Nephron (organoid): Measurements from ENCODE around the gene SNIP1.
"Not testable (repeated sequence)": the region's sequence is repeated elsewhere in the genome, so short reads cannot be mapped to it uniquely, and the experiment has no call there.

Experiments used
- H3K27ac Mint-ChIP-seq, 3 experiments: 2 replicates each; pipeline ENCODE4 v1.8.0; 2020; ENCODE audit warnings: mixed read lengths in 3 of 3, mild to moderate bottlenecking in 2 of 3, moderate library complexity in 1 of 3
- H3K27me3 Mint-ChIP-seq: 2 replicates; pipeline ENCODE4 v1.8.0; 2021; ENCODE audit warnings: low read depth, mild to moderate bottlenecking, moderate library complexity, mixed read lengths
- H3K36me3 Mint-ChIP-seq: 2 replicates; pipeline ENCODE4 v1.8.0; 2020; ENCODE audit warnings: low read depth, mixed read lengths
- H3K4me1 Mint-ChIP-seq: 2 replicates; pipeline ENCODE4 v1.8.0; 2020; ENCODE audit warnings: mixed read lengths
- H3K4me3 Mint-ChIP-seq, 3 experiments: 2 replicates each; pipeline ENCODE4 v1.8.0; 2020; ENCODE audit warnings: mild to moderate bottlenecking in 3 of 3, mixed read lengths in 3 of 3, moderate library complexity in 2 of 3
- H3K9me3 Mint-ChIP-seq: 2 replicates; pipeline ENCODE4 v1.8.0; 2020; ENCODE audit warnings: mixed read lengths
- CTCF ChIP-seq, 3 experiments: fragments of 200-600 bp; sonication (generic); IDR thresholded peaks; one replicate each; pipeline ENCODE4 v1.5.0; 2021; ENCODE audit warnings: antibody characterized with exemption in 3 of 3; ENCODE audit not compliant: unreplicated experiment in 3 of 3

SNIP1 gene

GRCh38 chr1:37595440-37596181 is 41.5 kb upstream of the SNIP1 start, which contains the start of gene GNL2:
Gene GNL2 (minus strand): TSS chr1:37595937. CDS start chr1:37595822, 115 bp downstream.
- Mint-ChIP-seq H3K9me3 (no peaks in the 10 kb centered on the region), H3K4me3 (peak within 1 kb of the TSS; percentile 99 to 100 (median 100)), H3K27ac (peak within 1 kb of the TSS; percentile 87 to 97 (median 95)), H3K27me3 (no peaks in the 10 kb centered on the region), H3K4me1 (peaks cover 38% of the 10 kb centered on the region), H3K36me3 (peaks cover 19% of the 10 kb centered on the region)
- TF ChIP-seq CTCF (IDR thresholded peaks at IDR 0.05; ENCODE audit: unreplicated experiment in 3 of 3) = no peak

GRCh38 chr1:37593726-37594125 is 39.6 kb upstream of the SNIP1 start:
- no peak overlapping the region for H3K27ac Mint-ChIP-seq

GRCh38 chr1:37588939-37589338 is 34.8 kb upstream of the SNIP1 start:
- peaks cover 8% of the 10 kb centered on the region for H3K4me1 Mint-ChIP-seq
- H3K4me3 Mint-ChIP-seq = no peak overlapping the region
- H3K27me3 Mint-ChIP-seq = no peaks in the 10 kb centered on the region
- no peaks in the 10 kb centered on the region for H3K9me3 Mint-ChIP-seq
- no peak overlapping the region for H3K27ac Mint-ChIP-seq
- TF ChIP-seq CTCF (IDR thresholded peaks at IDR 0.05; ENCODE audit: unreplicated experiment in 3 of 3) = no peak
- peaks cover 64% of the 10 kb centered on the region for H3K36me3 Mint-ChIP-seq

More at GRCh38 chr1:37593726-37594125, 39.6 kb upstream of the SNIP1 start:
- H3K27me3 Mint-ChIP-seq = no peaks in the 10 kb centered on the region
- TF ChIP-seq CTCF (IDR thresholded peaks at IDR 0.05; ENCODE audit: unreplicated experiment in 3 of 3) = no peak
- peaks cover 30% of the 10 kb centered on the region for H3K36me3 Mint-ChIP-seq
- H3K4me3 Mint-ChIP-seq = peak overlapping the region; percentile 59 to 77 (median 69)
- H3K9me3 Mint-ChIP-seq = no peaks in the 10 kb centered on the region
- peaks cover 32% of the 10 kb centered on the region for H3K4me1 Mint-ChIP-seq

GRCh38 chr1:37584544-37584943 is 30.5 kb upstream of the SNIP1 start:
- H3K9me3 Mint-ChIP-seq, H3K27ac Mint-ChIP-seq, H3K4me1 Mint-ChIP-seq, H3K4me3 Mint-ChIP-seq, H3K27me3 Mint-ChIP-seq: not testable (repeated sequence)
- H3K36me3 Mint-ChIP-seq = peaks cover 69% of the 10 kb centered on the region

- no peak overlapping the region for H3K4me3 Mint-ChIP-seq
- peaks cover 76% of the 10 kb centered on the region for H3K36me3 Mint-ChIP-seq
- no peaks in the 10 kb centered on the region for H3K9me3 Mint-ChIP-seq
- H3K27ac Mint-ChIP-seq = no peak overlapping the region
- no peaks in the 10 kb centered on the region for H3K27me3 Mint-ChIP-seq
- TF ChIP-seq CTCF (IDR thresholded peaks at IDR 0.05; ENCODE audit: unreplicated experiment in 3 of 3) = no peak
- H3K4me1 Mint-ChIP-seq = no peaks in the 10 kb centered on the region
These were observed 21.6 kb upstream of the SNIP1 start for GRCh38 chr1:37575692-37576091.

GRCh38 chr1:37574834-37575480 is 20.9 kb upstream of the SNIP1 start:
- Mint-ChIP-seq H3K36me3 (peaks cover 74% of the 10 kb centered on the region), H3K9me3 (no peaks in the 10 kb centered on the region), H3K4me3 (no peak overlapping the region), H3K4me1 (no peaks in the 10 kb centered on the region), H3K27me3 (no peaks in the 10 kb centered on the region), H3K27ac (no peak overlapping the region)
- no peak for TF ChIP-seq CTCF (IDR thresholded peaks at IDR 0.05; ENCODE audit: unreplicated experiment in 3 of 3)
